ENCODE data around the gene VAMP1. TPM values are rescaled to one million over a fixed set of nuclear protein-coding genes. Genes with fewer than 3 reads are reported as not detected.

Gene VAMP1
- total and polyA plus RNA-seq, 2 of the 13 experiments (the other 11 are each of a cell fraction or from before 2014, with no cell fraction given): 2.5 to 7.4 TPM

- Histone ChIP-seq H3K27me3 (ENCODE audit: control insufficient read depth in 1 of 2, insufficient read depth in 2 of 2, low read length in 2 of 2) (no peaks in the 10 kb centered on the region; a peak in 1 of 5 replicates), H3K4me3 (replicated peaks in 1 of 3; ENCODE audit: insufficient read depth in 1 of 3, low read depth in 2 of 3, low read length in 3 of 3) (peak within 1 kb of the TSS; percentile 80 to 83 (median 81)), H3K79me2 (ENCODE audit: insufficient read depth, low read length) (peaks cover 44% of the 10 kb centered on the region), H3K9me3 (ENCODE audit: low read length) (no peaks in the 10 kb centered on the region), H2AFZ (ENCODE audit: low read length) (no peak within 1 kb of the TSS), H3K36me3 (replicated peaks in 1 of 2; ENCODE audit: control insufficient read depth in 1 of 2, insufficient read depth in 2 of 2, low read length in 2 of 2) (peaks cover 4 to 35% of the 10 kb centered on the region in 2 experiments; a peak in 3 of 5 replicates), H4K20me1 (ENCODE audit: insufficient read depth, low read length) (peaks cover 7% of the 10 kb centered on the region), H3K4me1 (ENCODE audit: insufficient read depth, low read length) (peaks cover 38% of the 10 kb centered on the region), H3K9ac (ENCODE audit: insufficient read depth, low read depth, low read length) (peak within 1 kb of the TSS; percentile 94), H3K4me2 (ENCODE audit: low read depth, low read length) (peak within 1 kb of the TSS; percentile 97), H3K27ac (ENCODE audit: extremely low read length, insufficient read depth, low read length) (peak within 1 kb of the TSS; percentile 98)
- CTCF ChIA-PET (ENCODE audit: low intra/inter-chr PET ratio, low total read pairs): no interaction called here
- DNase-seq (ENCODE audit: low spot score) (peak; percentile 94), ATAC-seq (peak; percentile 94), FAIRE-seq (peak; percentile 26)
- POLR2A ChIA-PET: interaction anchor here (0.7 to 2.1 kb wide), 22 partner anchors 8 to 298 kb away, joined by 3 to 38 read pairs (median 5); partner anchors contain the start of genes COPS7A, GAPDH, LTBR and NOP2
- BruUV-seq (replicated peaks): no TSS peak
- in situ Hi-C loops (cut with HindIII; ENCODE audit: extremely low pct_ligation_motif_present, low pct_unique_long_range_greater_than_20kb): no loop called here
- intact Hi-C loops (cut with micrococcal nuclease; ENCODE audit: unreplicated experiment): loop anchor here (1.0 to 2.0 kb wide), 2 partner anchors 39 to 70 kb away; no protein-coding TSS in a partner anchor
- 4% methylated on average over 17 of the region's 49 CpGs for WGBS (ENCODE audit: low lambda C conversion rate)
- TF ChIP-seq SPEN (CRISPR knock-in tag; IDR thresholded peaks at IDR 0.05; ENCODE audit: low read depth) (peak; percentile 14; the same call in 1 of the 2 replicates), TCF12 (IDR thresholded peaks at IDR 0.05) (no peak), TCF12 (CRISPR knock-in tag; IDR thresholded peaks at IDR 0.05) (0 out of 2 replicates have a peak, but pooled peaks have one; percentile 25), POLR2AphosphoS5 (IDR thresholded peaks at IDR 0.05; ENCODE audit: low read depth, low read length) (peak; percentile 78; the same call in 1 of the 2 replicates), POGZ (CRISPR knock-in tag; IDR thresholded peaks at IDR 0.05) (peak; percentile 49), SNAPC2 (CRISPR knock-in tag; IDR thresholded peaks at IDR 0.05) (peak; percentile 77; the same call in 1 of the 2 replicates), MEIS2 (CRISPR knock-in tag; IDR thresholded peaks at IDR 0.05) (0 out of 2 replicates have a peak, but pooled peaks have one; percentile 31), HOMEZ (CRISPR knock-in tag; IDR thresholded peaks at IDR 0.05; ENCODE audit: low read depth) (no peak), ZNF710 (CRISPR knock-in tag; IDR thresholded peaks at IDR 0.05; ENCODE audit: borderline replicate concordance) (peak; percentile 65), HOXD1 (CRISPR knock-in tag; IDR thresholded peaks at IDR 0.05) (peak; percentile 17; the same call in 1 of the 2 replicates), TRIM24 (CRISPR knock-in tag; IDR thresholded peaks at IDR 0.05) (0 out of 2 replicates have a peak, but pooled peaks have one; percentile 27), STAT5B (CRISPR knock-in tag; IDR thresholded peaks at IDR 0.05) (no peak)
- TF ChIP-seq, protein P1, sequence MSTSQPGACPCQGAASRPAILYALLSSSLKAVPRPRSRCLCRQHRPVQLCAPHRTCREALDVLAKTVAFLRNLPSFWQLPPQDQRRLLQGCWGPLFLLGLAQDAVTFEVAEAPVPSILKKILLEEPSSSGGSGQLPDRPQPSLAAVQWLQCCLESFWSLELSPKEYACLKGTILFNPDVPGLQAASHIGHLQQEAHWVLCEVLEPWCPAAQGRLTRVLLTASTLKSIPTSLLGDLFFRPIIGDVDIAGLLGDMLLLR (CRISPR knock-in tag; IDR thresholded peaks at IDR 0.05): peak; percentile 64
- TF ChIP-seq, protein P2, sequence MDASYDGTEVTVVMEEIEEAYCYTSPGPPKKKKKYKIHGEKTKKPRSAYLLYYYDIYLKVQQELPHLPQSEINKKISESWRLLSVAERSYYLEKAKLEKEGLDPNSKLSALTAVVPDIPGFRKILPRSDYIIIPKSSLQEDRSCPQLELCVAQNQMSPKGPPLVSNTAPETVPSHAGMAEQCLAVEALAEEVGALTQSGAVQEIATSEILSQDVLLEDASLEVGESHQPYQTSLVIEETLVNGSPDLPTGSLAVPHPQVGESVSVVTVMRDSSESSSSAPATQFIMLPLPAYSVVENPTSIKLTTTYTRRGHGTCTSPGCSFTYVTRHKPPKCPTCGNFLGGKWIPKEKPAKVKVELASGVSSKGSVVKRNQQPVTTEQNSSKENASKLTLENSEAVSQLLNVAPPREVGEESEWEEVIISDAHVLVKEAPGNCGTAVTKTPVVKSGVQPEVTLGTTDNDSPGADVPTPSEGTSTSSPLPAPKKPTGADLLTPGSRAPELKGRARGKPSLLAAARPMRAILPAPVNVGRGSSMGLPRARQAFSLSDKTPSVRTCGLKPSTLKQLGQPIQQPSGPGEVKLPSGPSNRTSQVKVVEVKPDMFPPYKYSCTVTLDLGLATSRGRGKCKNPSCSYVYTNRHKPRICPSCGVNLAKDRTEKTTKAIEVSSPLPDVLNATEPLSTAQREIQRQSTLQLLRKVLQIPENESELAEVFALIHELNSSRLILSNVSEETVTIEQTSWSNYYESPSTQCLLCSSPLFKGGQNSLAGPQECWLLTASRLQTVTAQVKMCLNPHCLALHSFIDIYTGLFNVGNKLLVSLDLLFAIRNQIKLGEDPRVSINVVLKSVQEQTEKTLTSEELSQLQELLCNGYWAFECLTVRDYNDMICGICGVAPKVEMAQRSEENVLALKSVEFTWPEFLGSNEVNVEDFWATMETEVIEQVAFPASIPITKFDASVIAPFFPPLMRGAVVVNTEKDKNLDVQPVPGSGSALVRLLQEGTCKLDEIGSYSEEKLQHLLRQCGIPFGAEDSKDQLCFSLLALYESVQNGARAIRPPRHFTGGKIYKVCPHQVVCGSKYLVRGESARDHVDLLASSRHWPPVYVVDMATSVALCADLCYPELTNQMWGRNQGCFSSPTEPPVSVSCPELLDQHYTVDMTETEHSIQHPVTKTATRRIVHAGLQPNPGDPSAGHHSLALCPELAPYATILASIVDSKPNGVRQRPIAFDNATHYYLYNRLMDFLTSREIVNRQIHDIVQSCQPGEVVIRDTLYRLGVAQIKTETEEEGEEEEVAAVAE (CRISPR knock-in tag; IDR thresholded peaks at IDR 0.05; ENCODE audit: borderline replicate concordance): 0 out of 2 replicates have a peak, but pooled peaks have one; percentile 14
Observed at GRCh38 chr12:6493497-6494257, 23.2 kb upstream of the VAMP1 start, which contains the start of gene NCAPD2. Gene NCAPD2, plus strand, starts transcription at chr12:6494102. Its CDS starts 997 bp downstream, at chr12:6495099.
